GM18907 (cell line): Measurements from ENCODE around the gene ERGIC1.
"Not testable (repeated sequence)": the region's sequence is repeated elsewhere in the genome, so short reads cannot be mapped to it uniquely, and the experiment has no call there.

Experiments used
- ATAC-seq: cut with Tn5 transposase; IDR thresholded peaks from one replicate; pipeline ENCODE4 v1.9.1; 2021; ENCODE audit warnings: mild to moderate bottlenecking, moderate library complexity; ENCODE audit not compliant: unreplicated experiment

Gene ERGIC1

GRCh38 chr5:172846249-172846648 lies 12.2 kb downstream of the ERGIC1 start:
- no peak for ATAC-seq

GRCh38 chr5:172846677-172847076 lies 12.6 kb downstream of the ERGIC1 start:
- ATAC-seq: no peak

- not testable (repeated sequence) for ATAC-seq
Observed at GRCh38 chr5:172847584-172847983, 13.5 kb downstream of the ERGIC1 start.

- no peak for ATAC-seq
Observed at GRCh38 chr5:172848419-172848818, 14.4 kb downstream of the ERGIC1 start.

- peak; percentile 72 for ATAC-seq
Observed at GRCh38 chr5:172849606-172850453, 15.8 kb downstream of the ERGIC1 start.

GRCh38 chr5:172850454-172850797 lies 16.4 kb downstream of the ERGIC1 start:
- ATAC-seq: no peak

GRCh38 chr5:172851254-172851653 lies 17.2 kb downstream of the ERGIC1 start:
- ATAC-seq: not testable (repeated sequence)

- ATAC-seq: no peak
Observed at GRCh38 chr5:172852490-172853354, 18.7 kb downstream of the ERGIC1 start.

- no peak for ATAC-seq
Observed at GRCh38 chr5:172853355-172853975, 19.4 kb downstream of the ERGIC1 start.

- no peak for ATAC-seq
Observed at GRCh38 chr5:172854451-172854871, 20.4 kb downstream of the ERGIC1 start.

GRCh38 chr5:172854971-172855370 lies 20.9 kb downstream of the ERGIC1 start:
- ATAC-seq: no peak

- no peak for ATAC-seq
Observed at GRCh38 chr5:172855597-172856292, 21.7 kb downstream of the ERGIC1 start.

GRCh38 chr5:172856336-172856735 lies 22.3 kb downstream of the ERGIC1 start:
- ATAC-seq: no peak

GRCh38 chr5:172857982-172858381 lies 23.9 kb downstream of the ERGIC1 start:
- ATAC-seq: no peak

- no peak for ATAC-seq
Observed at GRCh38 chr5:172858511-172858989, 24.5 kb downstream of the ERGIC1 start.

GRCh38 chr5:172858990-172859811 lies 25.1 kb downstream of the ERGIC1 start:
- ATAC-seq: no peak

- ATAC-seq: no peak
Observed at GRCh38 chr5:172859966-172860365, 25.9 kb downstream of the ERGIC1 start.

GRCh38 chr5:172860520-172861443 lies 26.7 kb downstream of the ERGIC1 start:
- no peak for ATAC-seq

- no peak for ATAC-seq
Observed at GRCh38 chr5:172861461-172861860, 27.4 kb downstream of the ERGIC1 start.
